Transverse colon (tissue), 4 donors: ENCODE results near the gene ATP6V0D1. TPM values are rescaled to one million over a fixed set of nuclear protein-coding genes. Genes with fewer than 3 reads are reported as not detected.

ENCODE experiments used
- DNase-seq: peaks from one replicate; pipeline ENCODE4 v3.0.0-alpha.2; 2019
- H3K27ac ChIP-seq, 4 donors: fragments of 200-600 bp; sonication (generic); 2 replicates each; pipeline ENCODE4 v1.5.1; 2016 to 2018; ENCODE audit warnings: inconsistent platforms in 4 of 4
- H3K27me3 ChIP-seq: fragments of 200-600 bp; sonication (generic); 2 replicates; pipeline ENCODE4 v1.5.1; 2017; ENCODE audit warnings: inconsistent platforms
- H3K36me3 ChIP-seq, 4 donors: fragments of 200-600 bp; sonication (generic); 2 replicates each; pipeline ENCODE4 v1.5.1; 2017 to 2019; ENCODE audit warnings: inconsistent platforms in 4 of 4
- H3K4me1 ChIP-seq, 4 donors: fragments of 200-600 bp; sonication (generic); 2 replicates each; pipeline ENCODE4 v1.5.1; 2017 to 2020; ENCODE audit warnings: inconsistent platforms in 4 of 4
- H3K4me3 ChIP-seq, 4 donors: fragments of 200-600 bp; sonication (generic); 1 replicate in 1 of 4; 2 replicates in 3 of 4; pipeline versions ENCODE4 v1.5.1 to v1.6.1; 2017 to 2019; ENCODE audit warnings: inconsistent platforms in 4 of 4
- H3K9me3 ChIP-seq, 2 donors: fragments of 200-600 bp; sonication (generic); 2 replicates each; pipeline ENCODE4 v1.5.1; 2017 to 2019; ENCODE audit warnings: inconsistent platforms in 2 of 2
- CTCF ChIP-seq, 5 experiments: fragments of 200-600 bp in 3 of 5; fragments of 450-650 bp in 2 of 5; sonication (generic) in 3 of 5; IDR thresholded peaks; 1 replicate in 2 of 5; 2 replicates in 3 of 5; pipeline ENCODE4 v1.5.1; 2016 to 2017; ENCODE audit warnings: antibody characterized with exemption in 5 of 5, inconsistent platforms in 3 of 5, mild to moderate bottlenecking in 2 of 5, moderate library complexity in 1 of 5
- EP300 ChIP-seq: sonication (generic); formaldehyde crosslinking; IDR thresholded peaks from one replicate; pipeline ENCODE4 v1.6.1; 2017; ENCODE audit warnings: antibody characterized with exemption, low read depth
- POLR2A ChIP-seq: fragments of 450-650 bp; IDR thresholded peaks from one replicate; pipeline ENCODE4 v1.6.1; 2016; ENCODE audit warnings: antibody characterized with exemption, mild to moderate bottlenecking, moderate library complexity
- POLR2AphosphoS5 ChIP-seq, 3 donors: sonication (generic); formaldehyde crosslinking; IDR thresholded peaks; one replicate each; pipeline ENCODE4 v1.6.1; 2016; ENCODE audit warnings: antibody characterized with exemption in 3 of 3
- WGBS, 2 donors: methylation state at CpG; one replicate each; pipeline ENCODE4 v1.1.5; 2018; ENCODE audit warnings: low coverage in 1 of 2; 5-methylcytosine and 5-hydroxymethylcytosine counted together
- in situ Hi-C, 4 donors: fragments of 200-750 bp; cut with MboI; loops; one replicate each; pipeline versions ENCODE4 v1.15.0 to v1.15.1; 2017; ENCODE audit warnings: low sequenced_read_pairs in 3 of 4, low pct_ligation_motif_present in 1 of 4, low pct_unique_long_range_greater_than_20kb in 1 of 4
- intact Hi-C: fragments of 100-400 bp; cut with DNase I; formaldehyde crosslinking; loops from one replicate; pipeline ENCODE4 v1.15.1; 2023; ENCODE audit warnings: low total_unique reads
- total RNA-seq, 4 donors: library from RNA; depleted of rRNA; stranded (reverse); fragments of >200 nt; gene quantifications; one replicate each; pipeline ENCODE4 v1.1.0, GENCODE V29; 2016

The ATP6V0D1 gene
- total RNA-seq, 4 donors from 2014 or later, result 218 to 457 (median 386) TPM

- Histone ChIP-seq H3K9me3 (no peaks in the 10 kb centered on the region), H3K4me3 (no peak overlapping the region), H3K27ac (no peak overlapping the region), H3K4me1 (peaks cover 34 to 69% (median 41%) of the 10 kb centered on the region in 4 donors), H3K36me3 (no peaks in the 10 kb centered on the region), H3K27me3 (no peaks in the 10 kb centered on the region)
- in situ Hi-C loops (no loop called here), intact Hi-C loops (no loop called here)
- DNase-seq, result no peak
- TF ChIP-seq POLR2AphosphoS5 (IDR thresholded peaks at IDR 0.05) (no peak), CTCF (IDR thresholded peaks at IDR 0.05) (no peak), POLR2A (no peak), EP300 (no peak)
- WGBS, 2 donors, result 93 to 100% methylated on average over 2 to 8 of the region's 8 CpGs
Observed at GRCh38 chr16:67477960-67478554, 2.9 kb downstream of the ATP6V0D1 start.

DNA sequence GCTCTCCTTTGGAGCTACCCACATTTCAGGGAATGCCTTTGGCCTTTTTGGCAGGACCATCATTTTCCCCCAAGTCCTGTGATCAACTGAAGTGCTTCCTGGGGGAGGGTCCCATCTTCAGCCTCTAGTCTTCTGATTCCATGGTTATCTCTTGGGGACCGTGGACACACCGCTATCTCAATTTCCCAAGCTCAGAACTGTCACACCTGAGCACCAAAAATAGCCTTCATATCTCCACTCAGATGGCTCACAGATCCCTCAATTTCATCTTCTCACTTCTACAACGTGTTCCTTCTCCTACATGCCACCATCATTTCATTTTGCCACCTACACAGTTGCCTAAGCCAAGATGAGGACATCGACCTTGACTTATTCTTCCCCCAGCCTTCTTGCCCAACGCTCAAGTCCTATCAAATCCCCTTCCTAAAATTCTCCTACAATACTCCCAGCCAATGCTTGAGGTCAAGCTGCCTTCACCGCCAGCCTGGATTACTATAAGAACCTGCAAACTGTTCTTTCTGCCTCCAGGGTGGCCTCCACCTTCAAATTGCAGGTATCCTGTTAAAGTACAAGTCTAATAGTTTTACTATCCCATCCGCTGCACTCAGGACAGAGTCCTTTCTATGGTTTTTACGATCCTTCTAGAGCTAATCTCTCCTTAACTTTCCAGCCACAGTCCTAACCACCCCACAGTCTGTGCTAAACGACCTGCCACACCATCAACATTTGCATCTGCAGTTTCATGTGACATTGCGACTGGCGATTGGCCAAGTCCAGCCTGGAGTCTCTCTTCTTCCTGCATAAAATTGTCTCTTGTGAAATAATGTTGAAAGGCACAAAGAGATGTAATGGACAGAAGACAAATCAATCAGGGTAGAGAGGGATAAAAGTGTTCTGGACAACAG is 6.2 kb downstream of the ATP6V0D1 start:
- in situ Hi-C loops, result no loop called here
- WGBS, 2 donors, result 70 to 82% methylated on average over 3 to 11 of the region's 11 CpGs
- intact Hi-C loops, result no loop called here
- Histone ChIP-seq H3K27me3 (no peaks in the 10 kb centered on the region), H3K4me1 (peaks cover 24 to 63% (median 33%) of the 10 kb centered on the region in 4 donors), H3K27ac (peak overlapping the region in 1 of 4 donors; percentile 28), H3K9me3 (no peaks in the 10 kb centered on the region), H3K36me3 (no peaks in the 10 kb centered on the region), H3K4me3 (no peak overlapping the region)
- TF ChIP-seq POLR2A, result no peak
- no peak for TF ChIP-seq CTCF (IDR thresholded peaks at IDR 0.05)
- TF ChIP-seq EP300, result no peak
- no peak for TF ChIP-seq POLR2AphosphoS5 (IDR thresholded peaks at IDR 0.05)
- peak; percentile 73 for DNase-seq

GRCh38 chr16:67471758-67472384 is 9.1 kb downstream of the ATP6V0D1 start:
- Histone ChIP-seq H3K4me3 (no peak overlapping the region), H3K27me3 (no peaks in the 10 kb centered on the region), H3K4me1 (peaks cover 17 to 43% (median 21%) of the 10 kb centered on the region in 4 donors), H3K27ac (no peak overlapping the region), H3K36me3 (no peaks in the 10 kb centered on the region), H3K9me3 (no peaks in the 10 kb centered on the region)
- no peak for TF ChIP-seq EP300
- no peak for TF ChIP-seq POLR2AphosphoS5 (IDR thresholded peaks at IDR 0.05)
- TF ChIP-seq CTCF (IDR thresholded peaks at IDR 0.05), result no peak
- no peak for TF ChIP-seq POLR2A
- WGBS, 2 donors, result 94 to 100% methylated on average over 1 to 6 of the region's 6 CpGs
- intact Hi-C loops (no loop called here), in situ Hi-C loops (no loop called here)
- DNase-seq, result no peak

- Histone ChIP-seq H3K4me3 (no peak overlapping the region), H3K27ac (no peak overlapping the region), H3K4me1 (peaks cover 15 to 36% (median 17%) of the 10 kb centered on the region in 4 donors), H3K9me3 (no peaks in the 10 kb centered on the region), H3K27me3 (no peaks in the 10 kb centered on the region), H3K36me3 (no peaks in the 10 kb centered on the region)
- WGBS, 2 donors, result 77% methylated on average over 7 of the region's 7 CpGs; no CpG with 5 or more reads in 1 of the 2 donors
- no peak for DNase-seq
- TF ChIP-seq EP300 (no peak), CTCF (IDR thresholded peaks at IDR 0.05) (no peak), POLR2AphosphoS5 (IDR thresholded peaks at IDR 0.05) (no peak), POLR2A (no peak)
- intact Hi-C loops, result no loop called here
- in situ Hi-C loops, result no loop called here
Observed at GRCh38 chr16:67470359-67470758, 10.6 kb downstream of the ATP6V0D1 start.
